GM19351 (cell line): ENCODE measurements around the gene PDLIM1.
"Not testable (repeated sequence)": the region's sequence is repeated elsewhere in the genome, so short reads cannot be mapped to it uniquely, and the experiment has no call there.

Experiments
- ATAC-seq: cut with Tn5 transposase; IDR thresholded peaks from one replicate; pipeline ENCODE4 v1.9.1; 2021; ENCODE audit warnings: mild to moderate bottlenecking, moderate library complexity; ENCODE audit not compliant: unreplicated experiment

Gene PDLIM1

DNA sequence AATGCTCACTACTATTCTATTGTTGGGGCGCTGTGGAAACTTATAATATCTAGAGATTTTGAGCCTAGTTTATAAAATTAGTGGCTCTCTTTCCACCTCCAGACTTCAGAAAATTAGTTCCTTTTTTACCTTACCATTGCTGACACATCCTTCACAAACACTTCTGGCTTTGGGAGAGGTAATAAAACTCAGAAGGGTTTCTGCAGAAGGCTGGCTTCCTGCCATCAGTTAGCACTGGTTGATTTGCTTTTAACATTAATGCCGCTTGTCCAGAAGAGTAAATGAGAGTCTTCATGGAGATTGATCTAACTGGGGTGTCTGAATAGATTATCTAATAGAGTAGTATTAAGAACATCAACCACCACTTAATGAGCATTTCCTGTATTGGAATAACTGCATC is 76.4 kb downstream of the PDLIM1 start:
- ATAC-seq, result no peak

DNA sequence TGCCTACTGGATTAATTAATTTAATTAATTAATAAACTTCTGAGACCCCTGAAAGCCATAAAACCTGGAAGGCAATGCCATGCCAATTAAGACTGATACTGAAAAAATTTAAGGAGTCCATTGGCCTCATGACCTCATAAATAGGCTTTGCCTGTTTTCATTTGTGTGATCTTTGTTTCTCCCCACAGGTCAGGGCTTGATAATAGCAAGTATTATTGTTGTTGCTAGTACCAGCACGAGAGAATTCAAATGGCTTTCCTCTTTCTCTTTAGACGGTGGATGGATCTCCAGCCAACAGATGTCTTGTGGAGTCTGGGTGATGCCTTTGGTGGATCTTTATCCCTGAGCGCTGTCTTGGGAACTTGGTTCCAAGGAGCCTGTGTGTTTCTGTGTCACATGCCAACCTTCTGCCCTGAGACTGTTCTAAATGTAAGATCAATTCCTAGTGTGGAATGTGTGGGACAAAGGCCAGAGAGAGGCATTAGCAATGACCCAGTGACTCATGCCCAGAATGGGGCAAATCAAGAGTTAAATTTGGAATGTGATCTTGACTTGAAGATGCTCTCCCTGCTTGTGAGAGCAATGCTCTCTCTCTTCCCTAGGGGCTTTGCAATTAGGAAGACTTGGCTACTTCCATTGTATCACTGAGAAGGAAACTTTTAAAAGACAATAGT is 79.1 kb downstream of the PDLIM1 start:
- no peak for ATAC-seq

DNA sequence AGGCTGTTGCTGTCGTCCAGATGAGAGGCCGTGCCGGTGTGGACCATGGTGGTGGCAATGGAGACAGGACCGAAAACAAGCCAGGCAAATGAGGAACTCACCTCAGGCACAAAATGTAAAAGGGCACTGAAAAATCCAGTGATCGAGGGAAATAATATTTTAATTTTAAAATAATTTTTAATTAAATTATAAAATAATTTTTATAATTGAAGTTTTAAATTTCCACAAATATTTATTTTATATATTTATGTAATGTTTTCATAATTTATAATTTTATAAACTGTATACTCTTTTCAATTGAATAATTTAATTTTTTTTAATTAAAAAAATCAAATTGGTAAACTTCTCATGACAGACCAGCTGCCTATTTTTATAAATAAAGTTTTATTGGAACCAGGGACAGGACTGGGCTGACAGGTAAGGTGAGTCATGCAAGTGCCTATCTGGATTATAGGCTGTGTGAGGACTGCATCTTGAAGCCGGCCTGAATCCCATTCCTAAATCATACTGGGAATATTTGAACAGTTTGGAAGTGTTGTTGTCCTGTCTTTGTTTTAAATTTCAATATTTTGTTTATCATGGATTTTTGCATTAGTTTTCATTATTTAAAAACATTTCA is 81.2 kb downstream of the PDLIM1 start:
- no peak for ATAC-seq

DNA sequence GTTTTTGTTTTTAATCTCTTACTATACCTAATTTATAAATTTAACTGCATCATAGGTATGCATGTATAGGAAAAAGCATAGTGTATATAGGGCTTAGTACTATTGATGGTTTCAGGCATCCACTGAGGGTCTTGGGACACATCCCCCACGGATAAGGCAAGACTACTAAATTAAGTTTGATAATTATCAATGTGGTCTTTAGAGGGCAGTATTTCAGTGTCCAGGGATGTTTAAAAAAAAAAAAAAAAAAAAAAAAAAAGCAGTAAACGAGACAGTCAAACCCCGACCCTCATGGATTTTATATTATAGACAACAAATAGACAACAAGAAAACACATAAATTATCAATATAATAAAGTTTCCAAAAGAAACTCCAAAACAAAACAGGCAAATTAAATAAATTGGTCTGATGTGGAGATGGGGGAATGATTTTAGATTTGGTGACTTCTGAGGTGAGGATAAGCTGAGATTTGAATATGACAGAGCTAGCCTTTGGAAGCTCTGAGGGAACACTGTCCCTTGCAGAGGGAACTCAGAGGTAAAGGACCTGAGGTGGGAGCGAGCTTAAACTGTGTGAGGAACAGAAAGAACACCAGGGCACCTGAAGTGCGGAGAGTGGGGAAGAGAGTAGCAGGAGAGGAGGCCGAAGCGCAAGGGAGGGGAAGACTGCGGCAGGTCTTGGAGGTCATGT is 82.0 kb downstream of the PDLIM1 start:
- ATAC-seq, result no peak

DNA sequence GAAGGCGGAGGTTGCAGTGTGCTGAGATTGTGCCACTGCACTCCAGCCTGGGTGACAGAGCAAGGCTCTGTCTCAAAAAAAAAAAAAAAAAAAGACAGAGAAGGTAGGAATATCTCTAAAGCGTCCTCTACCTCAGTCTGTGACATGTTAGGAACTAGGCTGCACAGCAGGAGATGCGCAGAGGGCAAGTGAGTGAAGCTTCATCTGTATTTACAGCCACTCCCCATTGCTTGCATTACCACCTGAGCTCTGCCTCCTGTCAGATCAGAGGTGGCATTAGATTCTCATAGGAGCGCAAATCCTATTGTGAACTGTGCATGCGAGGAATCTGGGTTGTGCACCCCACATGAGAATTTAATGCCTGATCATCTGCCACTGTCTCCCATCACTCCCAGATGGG is 87.9 kb downstream of the PDLIM1 start:
- not testable (repeated sequence) for ATAC-seq

DNA sequence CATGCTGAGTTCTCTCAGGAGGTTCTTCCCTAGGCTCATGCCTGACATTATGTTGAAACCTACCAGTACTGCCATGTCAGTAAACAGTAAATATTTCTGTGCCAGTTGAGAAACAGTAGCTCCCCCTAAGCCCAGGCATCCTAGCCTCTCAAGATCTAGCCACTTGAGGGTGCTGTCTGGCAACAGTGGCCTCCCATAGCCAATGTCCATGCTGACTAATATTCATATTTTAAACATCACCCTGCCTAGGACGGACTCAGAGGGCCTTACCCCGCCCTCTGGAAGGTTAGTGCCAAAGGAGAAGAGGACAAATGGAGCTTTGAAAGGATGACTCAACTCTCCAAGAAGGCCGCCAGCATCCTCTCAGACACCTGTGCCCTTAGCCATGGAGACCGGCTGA is 89.1 kb downstream of the PDLIM1 start:
- no peak for ATAC-seq

DNA sequence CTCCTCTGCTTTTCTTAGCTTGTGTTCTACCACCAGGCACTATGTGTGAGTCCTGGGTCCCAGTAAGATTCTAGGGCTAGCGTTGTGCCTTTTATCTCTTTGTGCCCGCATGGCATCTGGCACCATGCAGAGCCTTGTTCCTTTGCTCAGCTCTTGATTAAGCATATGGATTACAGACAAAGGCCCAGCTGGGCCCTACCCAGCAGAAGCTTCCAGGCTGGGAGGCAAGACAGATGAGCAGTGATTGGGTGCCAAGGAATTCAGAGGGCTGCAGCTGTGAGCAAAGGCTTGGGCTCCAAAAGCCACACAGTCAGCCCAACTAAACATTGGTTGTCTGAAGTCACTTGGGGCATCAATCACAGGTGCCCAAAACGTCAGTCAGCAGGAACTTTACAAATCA is 94.8 kb downstream of the PDLIM1 start:
- no peak for ATAC-seq

DNA sequence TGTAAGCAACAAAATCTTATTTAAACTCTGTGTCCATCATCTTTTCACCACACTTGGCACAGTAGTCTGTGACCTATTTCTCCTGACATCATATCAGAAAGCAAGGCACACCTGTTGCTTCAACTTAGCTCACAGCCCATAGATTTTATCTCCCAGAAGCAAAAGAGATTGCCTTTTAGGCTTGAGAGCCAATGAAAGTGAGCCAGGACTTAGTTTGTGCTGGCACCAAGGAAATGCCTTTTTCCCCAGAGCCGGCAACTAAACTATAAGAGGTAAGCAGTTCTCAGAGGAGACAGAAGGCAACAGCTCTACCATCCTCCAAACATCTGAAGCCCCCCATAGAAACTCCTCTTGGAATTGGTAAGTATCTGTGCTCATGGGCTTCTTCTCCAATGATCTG is 96.9 kb downstream of the PDLIM1 start, which contains the start of gene ACSM6:
Gene ACSM6, plus strand, starts transcription at position 295 of the 400 bp plus-strand sequence. CDS start 248 bp downstream, outside the sequence.
- ATAC-seq, result no peak

DNA sequence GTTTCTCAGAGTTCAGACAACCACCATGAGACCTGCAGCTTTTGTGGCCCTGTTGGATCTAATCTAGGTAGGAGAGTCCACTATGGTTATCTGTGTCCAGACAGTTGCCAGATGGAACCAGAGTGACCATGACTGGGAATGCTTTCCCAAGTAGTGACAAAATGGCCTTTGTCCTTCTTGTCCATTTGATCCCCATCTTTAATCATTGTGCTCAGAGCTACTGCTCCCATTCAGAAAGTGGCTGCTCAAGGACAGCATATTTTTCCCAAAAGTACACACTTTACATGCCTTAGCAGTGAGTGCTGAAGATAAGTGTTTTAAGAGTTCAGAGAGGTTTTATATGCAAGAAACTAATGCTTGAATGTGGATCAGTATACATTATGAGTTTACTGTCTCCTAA is 102.2 kb downstream of the PDLIM1 start:
- no peak for ATAC-seq

DNA sequence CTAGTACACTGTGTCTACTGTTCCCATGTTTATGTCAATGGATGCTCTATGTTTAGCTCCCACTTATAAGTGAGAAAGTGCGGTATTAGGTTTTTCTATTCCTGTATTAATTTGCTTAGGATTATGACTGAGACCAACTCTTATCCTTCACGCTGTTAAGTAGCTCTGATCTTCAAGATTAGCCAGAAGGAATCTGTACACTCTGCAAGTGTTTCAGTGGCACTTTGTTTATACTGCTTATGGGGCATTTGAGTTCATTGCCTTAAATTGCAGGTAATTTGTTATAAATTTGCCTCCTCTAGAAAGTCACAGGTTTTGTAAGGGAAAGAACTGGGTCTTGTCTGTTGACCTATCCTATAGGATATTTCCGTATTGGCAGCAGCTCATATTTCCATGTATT is 103.2 kb downstream of the PDLIM1 start:
- no peak for ATAC-seq
